Breast epithelium (tissue), 4 donors: ENCODE data around the gene IL20RB. TPM values are rescaled to one million over a fixed set of nuclear protein-coding genes. Genes with fewer than 3 reads are reported as not detected.

Experiments
- DNase-seq, 2 donors: peaks; one replicate each; pipeline ENCODE4 v3.0.0-alpha.2; 2019; ENCODE audit warnings: low spot score in 2 of 2
- H3K27ac ChIP-seq, 2 donors: fragments of 200-600 bp; sonication (generic) in 1 of 2; one replicate each; pipeline ENCODE4 v1.5.1; 2016 to 2019; ENCODE audit warnings: mild to moderate bottlenecking in 1 of 2
- H3K27me3 ChIP-seq, 2 donors: fragments of 200-600 bp; sonication (generic) in 1 of 2; one replicate each; pipeline versions ENCODE4 v1.5.1 to v1.6.0; 2017 to 2019; ENCODE audit warnings: control low read depth in 1 of 2, mild to moderate bottlenecking in 1 of 2
- H3K36me3 ChIP-seq: fragments of 200-600 bp; one replicate; pipeline ENCODE4 v1.5.1; 2019
- H3K4me1 ChIP-seq, 2 donors: fragments of 200-600 bp; sonication (generic); one replicate each; pipeline ENCODE4 v1.5.1; 2016 to 2019; ENCODE audit warnings: control low read depth in 1 of 2
- H3K4me3 ChIP-seq, 3 donors: fragments of 200-600 bp; sonication (generic); 1 replicate in 2 of 3; 2 replicates in 1 of 3; pipeline ENCODE4 v1.5.1; 2016 to 2019; ENCODE audit warnings: mild to moderate bottlenecking in 3 of 3, moderate library complexity in 2 of 3
- H3K9me3 ChIP-seq, 2 donors: fragments of 200-600 bp; sonication (generic) in 1 of 2; one replicate each; pipeline ENCODE4 v1.5.1; 2016 to 2019; ENCODE audit warnings: control low read depth in 1 of 2
- CTCF ChIP-seq, 3 donors: fragments of 450-650 bp; IDR thresholded peaks; one replicate each; pipeline ENCODE4 v1.5.1; 2016 to 2017; ENCODE audit warnings: antibody characterized with exemption in 3 of 3, mild to moderate bottlenecking in 3 of 3, moderate library complexity in 3 of 3
- POLR2A ChIP-seq: fragments of 450-650 bp; IDR thresholded peaks from one replicate; pipeline ENCODE4 v1.6.1; 2016; ENCODE audit warnings: antibody characterized with exemption, mild to moderate bottlenecking, moderate library complexity
- POLR2AphosphoS5 ChIP-seq, 3 donors: sonication (generic); formaldehyde crosslinking; IDR thresholded peaks; one replicate each; pipeline ENCODE4 v1.6.1; 2017; ENCODE audit warnings: antibody characterized with exemption in 3 of 3
- intact Hi-C: fragments of 100-400 bp; cut with DNase I; formaldehyde crosslinking; loops from one replicate; pipeline ENCODE4 v1.15.1; 2023; ENCODE audit warnings: low total_unique reads
- total RNA-seq, 3 donors: library from RNA; depleted of rRNA; stranded (reverse); fragments of >200 nt; gene quantifications; one replicate each; pipeline ENCODE4 v1.1.0, GENCODE V29; 2016

The IL20RB gene
- 1 to 10 TPM; 1.6 to 2.2 (median 1.6) TPM for total RNA-seq

- no peaks in the 10 kb centered on the region for H3K27me3 ChIP-seq
- no peak for DNase-seq
- intact Hi-C loops = no loop called here
- TF ChIP-seq POLR2A = no peak
- no peak for TF ChIP-seq CTCF (IDR thresholded peaks at IDR 0.05)
- TF ChIP-seq POLR2AphosphoS5 (IDR thresholded peaks at IDR 0.05) = no peak
- H3K9me3 ChIP-seq = no peaks in the 10 kb centered on the region
- no peaks in the 10 kb centered on the region for H3K36me3 ChIP-seq
- no peak within 1 kb of the TSS for H3K27ac ChIP-seq
- H3K4me3 ChIP-seq = no peak within 1 kb of the TSS
- H3K4me1 ChIP-seq = no peaks in the 10 kb centered on the region
Observed at GRCh38 chr3:136957751-136958288, at the start of gene IL20RB. IL20RB (plus strand) TSS chr3:136957983; CDS start chr3:136958114, 131 bp downstream.

GRCh38 chr3:136908297-136908696 is 49.5 kb upstream of the IL20RB start:
- no peak overlapping the region for H3K4me3 ChIP-seq
- no peaks in the 10 kb centered on the region for H3K27me3 ChIP-seq
- H3K4me1 ChIP-seq = peaks cover 0 to 3% of the 10 kb centered on the region in 2 donors
- intact Hi-C loops = no loop called here
- TF ChIP-seq CTCF (IDR thresholded peaks at IDR 0.05) (no peak), POLR2A (no peak), POLR2AphosphoS5 (IDR thresholded peaks at IDR 0.05) (no peak)
- H3K9me3 ChIP-seq = peaks cover 18 to 36% of the 10 kb centered on the region in 2 donors
- no peak for DNase-seq
- H3K27ac ChIP-seq = no peak overlapping the region
- no peaks in the 10 kb centered on the region for H3K36me3 ChIP-seq

GRCh38 chr3:136909187-136909586 is 48.6 kb upstream of the IL20RB start:
- TF ChIP-seq POLR2A (no peak), CTCF (IDR thresholded peaks at IDR 0.05) (no peak), POLR2AphosphoS5 (IDR thresholded peaks at IDR 0.05) (no peak)
- Histone ChIP-seq H3K27ac (no peak overlapping the region), H3K9me3 (peaks cover 9 to 27% of the 10 kb centered on the region in 2 donors), H3K36me3 (no peaks in the 10 kb centered on the region), H3K4me1 (peaks cover 0 to 3% of the 10 kb centered on the region in 2 donors), H3K27me3 (no peaks in the 10 kb centered on the region), H3K4me3 (no peak overlapping the region)
- intact Hi-C loops = no loop called here
- no peak for DNase-seq

GRCh38 chr3:136910697-136911096 is 47.1 kb upstream of the IL20RB start:
- Histone ChIP-seq H3K36me3 (no peaks in the 10 kb centered on the region), H3K4me1 (peaks cover 0 to 3% of the 10 kb centered on the region in 2 donors), H3K9me3 (peaks cover 2 to 17% of the 10 kb centered on the region in 2 donors), H3K4me3 (no peak overlapping the region), H3K27me3 (no peaks in the 10 kb centered on the region), H3K27ac (no peak overlapping the region)
- intact Hi-C loops = no loop called here
- DNase-seq = no peak
- no peak for TF ChIP-seq POLR2AphosphoS5 (IDR thresholded peaks at IDR 0.05)
- TF ChIP-seq POLR2A = no peak
- no peak for TF ChIP-seq CTCF (IDR thresholded peaks at IDR 0.05)

GRCh38 chr3:136913168-136913567 is 44.6 kb upstream of the IL20RB start:
- TF ChIP-seq POLR2AphosphoS5 (IDR thresholded peaks at IDR 0.05) = no peak
- no peak for TF ChIP-seq CTCF (IDR thresholded peaks at IDR 0.05)
- TF ChIP-seq POLR2A = no peak
- Histone ChIP-seq H3K36me3 (no peaks in the 10 kb centered on the region), H3K4me1 (peaks cover 0 to 3% of the 10 kb centered on the region in 2 donors), H3K9me3 (peaks cover 0 to 17% of the 10 kb centered on the region in 2 donors), H3K27me3 (no peaks in the 10 kb centered on the region), H3K4me3 (no peak overlapping the region), H3K27ac (no peak overlapping the region)
- no peak for DNase-seq
- intact Hi-C loops = no loop called here
